Ectodermal cell (in vitro differentiated cells): ENCODE data around the gene ERGIC3.
"Not testable (repeated sequence)": the region's sequence is repeated elsewhere in the genome, so short reads cannot be mapped to it uniquely, and the experiment has no call there.

Source experiments
- H3K27ac ChIP-seq: 2 replicates; pipeline ENCODE4 v1.7.0; 2013; ENCODE audit warnings: mild to moderate bottlenecking, low read depth, low read length; ENCODE audit not compliant: insufficient read depth, poor library complexity, severe bottlenecking
- H3K27me3 ChIP-seq: 2 replicates; pipeline ENCODE4 v1.7.0; 2013; ENCODE audit warnings: mild to moderate bottlenecking, low read length; ENCODE audit not compliant: insufficient read depth, control insufficient read depth, poor library complexity, severe bottlenecking
- H3K36me3 ChIP-seq: one replicate; pipeline ENCODE4 v1.7.0; 2013; ENCODE audit warnings: low read length; ENCODE audit not compliant: control insufficient read depth, insufficient read depth
- H3K4me1 ChIP-seq: one replicate; pipeline ENCODE4 v1.7.0; 2013; ENCODE audit warnings: low read length; ENCODE audit not compliant: control insufficient read depth, insufficient read depth
- H3K4me3 ChIP-seq: 2 replicates; pipeline ENCODE4 v1.7.0; 2013; ENCODE audit warnings: low read depth, low read length, control low read depth; ENCODE audit not compliant: insufficient read depth
- H3K9me3 ChIP-seq: 2 replicates; pipeline ENCODE4 v1.7.0; 2013; ENCODE audit warnings: mild to moderate bottlenecking, low read length, moderate library complexity; ENCODE audit not compliant: control insufficient read depth
- WGBS, 2 experiments: methylation state at CpG; one replicate each; pipeline ENCODE4 v1.1.7; 2013; ENCODE audit warnings: missing lambda C conversion rate in 2 of 2; 5-methylcytosine and 5-hydroxymethylcytosine counted together

The ERGIC3 gene

DNA sequence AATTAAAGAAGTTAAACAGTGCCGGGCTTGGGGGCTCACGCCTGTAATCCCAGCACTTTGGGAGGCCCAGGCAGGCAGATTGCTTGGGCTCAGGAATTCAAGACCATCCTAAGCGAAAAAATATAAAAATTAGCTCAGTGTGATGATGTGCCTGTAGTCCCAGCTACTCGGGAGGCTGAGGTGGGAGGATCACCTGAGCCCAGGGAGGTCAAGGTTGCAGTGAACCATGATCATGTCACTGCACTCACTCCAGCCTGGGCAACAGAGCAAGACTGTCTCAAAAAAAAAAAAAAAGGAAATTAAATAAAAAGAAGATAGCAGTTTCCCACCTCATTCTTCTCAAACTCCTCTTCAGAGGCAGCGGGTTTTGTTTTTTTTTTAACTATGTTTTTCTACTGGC is 24.1 kb upstream of the ERGIC3 start:
- H3K4me1 ChIP-seq, H3K4me3 ChIP-seq, H3K9me3 ChIP-seq, H3K27ac ChIP-seq, H3K36me3 ChIP-seq, H3K27me3 ChIP-seq: not testable (repeated sequence)
- 75 to 85% methylated on average over 4 to 5 of the region's 5 CpGs for WGBS, 2 experiments

DNA sequence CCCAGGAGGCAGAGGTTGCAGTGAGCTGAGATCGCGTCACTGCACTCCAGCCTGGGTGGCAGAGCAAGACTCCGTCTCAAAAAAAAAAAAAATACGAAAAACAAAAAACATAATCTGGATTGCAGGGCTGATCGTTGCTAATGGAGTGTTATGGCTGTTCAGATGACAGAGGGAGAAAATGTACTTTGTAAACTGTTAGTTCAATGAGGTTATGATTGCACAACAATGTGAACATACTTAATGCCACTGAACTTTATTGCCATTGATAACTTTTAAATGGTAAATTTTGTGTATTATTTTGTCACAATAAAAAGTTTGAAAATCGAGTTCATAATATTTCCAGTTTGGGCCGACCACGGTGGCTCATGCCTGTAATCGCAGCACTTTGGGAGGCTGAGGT is 22.9 kb upstream of the ERGIC3 start:
- Histone ChIP-seq H3K27me3 (no peaks in the 10 kb centered on the region), H3K9me3 (no peaks in the 10 kb centered on the region), H3K4me3 (no peak overlapping the region), H3K4me1 (no peaks in the 10 kb centered on the region), H3K27ac (no peak overlapping the region), H3K36me3 (no peaks in the 10 kb centered on the region)
- 91% methylated on average over 9 of the region's 9 CpGs for WGBS, 2 experiments

DNA sequence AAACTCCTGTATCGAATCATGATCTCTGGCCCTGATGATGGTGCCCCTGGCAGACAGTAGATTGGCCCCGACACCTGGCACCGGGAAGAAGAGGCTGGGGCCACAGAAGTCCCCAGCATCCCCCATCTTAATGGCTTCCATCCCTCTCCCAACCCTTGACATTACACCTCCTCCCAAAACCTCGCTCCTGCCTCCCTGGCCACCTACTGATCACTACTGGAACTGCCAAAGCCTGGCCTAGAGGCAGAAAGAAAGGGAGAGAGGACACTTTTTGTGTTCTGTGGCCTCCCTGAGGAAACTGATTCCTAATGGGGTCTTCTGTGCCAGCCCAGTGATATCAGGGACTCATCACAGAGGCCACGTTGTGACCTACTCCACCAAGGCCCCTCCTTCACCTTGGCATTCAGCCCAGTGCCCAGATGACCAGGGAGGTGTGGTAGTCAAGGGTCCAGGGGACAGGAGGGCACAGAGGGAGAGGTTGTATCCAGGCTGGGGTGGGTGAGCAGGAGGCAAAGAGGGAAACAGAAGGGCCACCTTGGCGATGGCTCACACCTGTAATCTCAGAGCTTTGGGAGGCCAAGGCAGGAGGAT is 18.5 kb upstream of the ERGIC3 start:
- Histone ChIP-seq H3K9me3 (no peaks in the 10 kb centered on the region), H3K4me3 (no peak overlapping the region), H3K27me3 (no peaks in the 10 kb centered on the region), H3K4me1 (no peaks in the 10 kb centered on the region), H3K36me3 (no peaks in the 10 kb centered on the region), H3K27ac (no peak overlapping the region)
- 73 to 74% methylated on average over 6 of the region's 6 CpGs for WGBS, 2 experiments

DNA sequence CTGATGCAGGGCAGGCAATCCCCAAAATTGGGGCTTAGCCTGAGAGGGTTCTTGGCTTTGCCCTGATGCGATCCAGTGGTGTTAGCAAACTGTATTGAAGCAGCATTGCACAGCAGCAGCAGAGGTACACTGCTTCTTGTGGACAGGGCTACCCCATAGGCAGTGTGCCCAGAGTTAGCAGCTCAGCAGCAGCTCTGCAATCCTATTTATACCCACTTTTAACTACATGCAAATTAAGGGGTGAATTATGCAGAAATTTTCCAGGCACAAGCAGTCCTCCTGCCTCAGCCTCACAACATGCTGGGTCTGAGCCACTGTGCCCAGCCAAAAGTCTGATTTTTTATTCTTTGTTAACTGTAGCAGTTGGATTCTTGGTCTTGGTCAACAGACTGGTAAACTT is 16.2 kb upstream of the ERGIC3 start:
- Histone ChIP-seq H3K4me3 (no peak overlapping the region), H3K27ac (no peak overlapping the region), H3K9me3 (no peaks in the 10 kb centered on the region), H3K27me3 (no peaks in the 10 kb centered on the region), H3K4me1 (no peaks in the 10 kb centered on the region), H3K36me3 (no peaks in the 10 kb centered on the region)
- WGBS, 2 experiments, result 97% methylated on average over 1 of the region's 1 CpG

DNA sequence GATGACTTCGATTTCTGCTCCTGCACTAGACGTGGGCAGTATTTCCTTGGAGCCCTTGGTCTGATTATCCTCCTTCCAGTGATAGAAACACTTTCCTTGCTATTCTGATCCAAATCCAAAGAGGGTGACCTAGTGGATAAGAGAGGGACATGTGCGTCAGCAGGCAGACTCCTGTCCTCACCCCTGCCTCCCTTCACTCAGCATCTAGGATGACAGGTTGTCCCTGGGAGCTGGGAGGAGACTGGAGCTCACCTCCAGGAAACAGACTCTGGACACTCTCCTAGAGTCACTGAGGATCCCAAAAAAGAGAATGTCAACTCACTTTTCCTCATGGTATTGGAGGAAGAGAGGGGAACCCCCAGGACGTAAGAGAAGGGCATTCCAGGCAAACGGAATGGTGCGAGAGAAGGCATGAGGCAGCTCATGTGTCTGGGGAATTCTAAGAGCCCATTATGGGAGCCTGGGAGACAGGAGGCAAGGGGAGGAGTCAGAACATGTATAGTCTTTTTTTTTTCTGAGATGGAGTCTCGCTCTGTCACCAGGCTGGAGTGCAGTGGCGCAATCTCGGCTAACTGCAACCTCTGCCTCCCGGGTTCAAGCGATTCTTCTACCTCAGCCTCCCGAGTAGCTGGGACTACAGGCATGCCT is 14.6 kb upstream of the ERGIC3 start:
- Histone ChIP-seq H3K27me3 (no peaks in the 10 kb centered on the region), H3K4me1 (no peaks in the 10 kb centered on the region), H3K36me3 (no peaks in the 10 kb centered on the region), H3K27ac (no peak overlapping the region), H3K9me3 (no peaks in the 10 kb centered on the region), H3K4me3 (no peak overlapping the region)
- WGBS, 2 experiments, result 92 to 93% methylated on average over 12 of the region's 12 CpGs

DNA sequence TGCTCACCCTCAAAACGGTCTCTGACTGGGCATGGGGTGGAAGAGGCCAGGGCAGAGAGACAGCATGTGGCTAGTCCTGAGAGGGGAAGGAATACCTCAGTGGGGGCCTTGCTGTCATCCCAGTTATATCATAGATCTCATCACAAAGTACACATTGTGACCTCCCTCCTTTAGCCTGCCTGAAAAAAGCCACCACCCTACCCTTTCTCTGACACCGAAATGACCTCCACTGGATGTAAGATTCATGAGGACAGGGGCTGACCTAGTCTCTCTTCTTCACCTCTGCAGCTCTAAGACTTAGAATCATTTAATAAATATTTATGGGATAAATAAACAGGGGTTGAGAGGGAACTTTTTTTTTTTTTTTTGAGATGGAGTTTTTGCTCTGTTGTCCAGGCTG is 12.3 kb upstream of the ERGIC3 start, which contains the start of gene C20orf173:
C20orf173 (minus strand) TSS at position 101 of the 400 bp plus-strand sequence. CDS start 279 bp downstream, outside the sequence.
- H3K27me3 ChIP-seq, result no peaks in the 10 kb centered on the region
- WGBS, 2 experiments, result 92% methylated on average over 2 of the region's 2 CpGs
- H3K36me3 ChIP-seq, result no peaks in the 10 kb centered on the region
- H3K9me3 ChIP-seq, result no peaks in the 10 kb centered on the region
- H3K4me1 ChIP-seq, result no peaks in the 10 kb centered on the region
- H3K27ac ChIP-seq, result no peak within 1 kb of the TSS
- H3K4me3 ChIP-seq, result no peak within 1 kb of the TSS

DNA sequence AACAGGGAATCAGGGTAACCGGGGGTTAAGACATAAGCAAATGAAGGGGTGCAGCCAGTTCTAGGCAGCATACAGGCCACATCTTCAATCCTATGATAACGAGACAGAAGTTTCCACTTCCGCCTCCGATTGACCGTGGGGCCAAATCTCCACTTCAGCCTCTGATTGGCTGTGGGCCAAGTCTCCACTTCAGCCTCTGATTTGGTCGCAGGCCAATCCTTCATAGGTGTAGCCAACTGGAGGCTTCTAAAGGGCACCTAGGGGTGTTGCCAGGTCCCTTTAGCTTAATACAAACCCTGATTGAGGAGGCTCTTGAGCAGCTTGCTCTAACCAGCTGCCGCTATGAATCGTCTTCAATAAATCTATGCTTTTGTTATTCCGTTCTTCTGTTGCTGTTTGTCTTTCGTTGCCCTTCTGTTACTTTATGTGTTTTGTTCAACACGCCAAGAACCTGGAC is 2.1 kb upstream of the ERGIC3 start:
- H3K4me3 ChIP-seq, result no peak overlapping the region
- 67 to 73% methylated on average over 11 of the region's 11 CpGs for WGBS, 2 experiments
- H3K4me1 ChIP-seq, result peaks cover 7% of the 10 kb centered on the region

DNA sequence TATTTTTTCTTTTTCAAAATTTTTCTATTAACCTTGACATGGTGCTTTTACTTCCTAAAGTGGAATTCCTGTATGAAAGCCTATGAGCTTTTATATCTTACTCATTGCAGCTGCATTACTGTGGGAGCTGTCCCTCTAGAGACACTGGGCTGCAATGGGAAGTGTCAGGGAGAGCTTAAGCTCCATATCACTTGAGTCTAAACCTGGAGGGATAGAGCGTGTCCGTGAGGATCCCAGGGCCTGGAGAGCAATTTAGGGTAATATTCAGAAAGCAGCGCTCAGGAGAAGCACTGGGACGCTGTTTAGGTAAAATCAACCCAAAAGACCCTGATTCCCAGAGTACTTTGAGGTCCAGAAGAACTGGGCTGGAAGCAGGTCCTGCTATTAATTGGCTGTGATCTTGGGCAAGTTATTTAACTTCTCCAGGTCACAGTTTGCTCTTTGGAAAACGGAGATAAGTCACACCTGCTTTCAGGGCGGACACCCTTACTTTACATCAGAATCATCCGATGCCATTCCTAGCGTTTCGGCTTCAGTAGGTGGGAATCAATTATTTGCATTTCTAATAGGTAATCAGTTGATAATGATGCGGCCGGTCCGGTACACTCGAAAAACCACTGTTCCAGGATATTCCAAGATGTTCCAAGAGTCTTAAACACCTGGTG is 628 bp upstream of the ERGIC3 start:
- 13 to 20% methylated on average over 13 of the region's 13 CpGs for WGBS, 2 experiments
- Histone ChIP-seq H3K9me3 (no peaks in the 10 kb centered on the region), H3K27ac (no peak overlapping the region), H3K36me3 (no peaks in the 10 kb centered on the region), H3K27me3 (no peaks in the 10 kb centered on the region), H3K4me3 (peak overlapping the region; percentile 91), H3K4me1 (peaks cover 7% of the 10 kb centered on the region)

More for the DNA sequence above, 2.1 kb upstream of the ERGIC3 start:
- no peaks in the 10 kb centered on the region for H3K36me3 ChIP-seq
- no peaks in the 10 kb centered on the region for H3K27me3 ChIP-seq
- no peak overlapping the region for H3K27ac ChIP-seq
- no peaks in the 10 kb centered on the region for H3K9me3 ChIP-seq

DNA sequence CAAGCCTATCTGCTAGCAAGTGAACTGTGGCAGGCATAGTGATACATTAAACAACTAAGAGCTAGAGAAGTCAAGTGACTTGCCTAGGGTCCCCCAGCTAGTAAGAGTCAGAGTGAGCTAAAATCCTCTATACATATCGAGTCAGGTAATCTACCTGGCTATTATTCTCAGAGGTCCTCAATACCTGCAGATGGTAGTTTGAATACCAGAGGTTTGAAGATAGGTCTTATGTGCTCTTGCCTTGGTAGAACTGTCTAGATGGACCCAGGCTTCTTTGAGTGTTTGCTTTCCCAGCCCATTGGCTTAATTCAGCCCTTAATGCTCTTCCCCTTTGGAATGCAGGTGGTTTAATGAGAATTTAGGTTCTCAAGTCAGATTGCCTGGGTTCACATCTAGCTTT is 1.1 kb downstream of the ERGIC3 start:
- Histone ChIP-seq H3K4me1 (peaks cover 7% of the 10 kb centered on the region), H3K4me3 (peak overlapping the region; percentile 91), H3K36me3 (peaks cover 4% of the 10 kb centered on the region), H3K9me3 (no peaks in the 10 kb centered on the region), H3K27me3 (no peaks in the 10 kb centered on the region), H3K27ac (no peak overlapping the region)
- 100% methylated on average over 1 of the region's 1 CpG for WGBS, 2 experiments

DNA sequence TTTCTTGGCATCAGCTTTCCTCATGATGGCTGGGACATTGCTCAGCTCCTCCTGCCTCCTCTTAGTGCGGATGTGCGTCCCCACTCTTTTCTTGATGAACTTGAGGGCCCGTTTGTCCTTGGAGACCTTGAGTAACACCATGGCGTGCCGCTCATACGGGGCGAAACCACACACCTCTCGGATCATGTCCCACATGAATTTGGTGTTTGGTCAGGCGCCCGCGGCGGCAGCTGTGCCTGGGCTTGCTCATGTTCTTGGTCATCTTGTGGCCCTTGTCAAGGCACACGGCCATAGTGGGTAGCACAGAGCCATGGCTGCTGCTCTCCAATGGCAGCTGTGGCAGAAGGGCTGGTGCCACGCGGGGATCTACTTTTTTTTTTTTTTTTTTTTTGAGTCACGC is 2.6 kb downstream of the ERGIC3 start:
- H3K36me3 ChIP-seq, result peaks cover 11% of the 10 kb centered on the region
- peaks cover 7% of the 10 kb centered on the region for H3K4me1 ChIP-seq
- WGBS, 2 experiments, result 92 to 93% methylated on average over 16 of the region's 16 CpGs
- no peak overlapping the region for H3K4me3 ChIP-seq
- H3K27ac ChIP-seq, result no peak overlapping the region
- no peaks in the 10 kb centered on the region for H3K27me3 ChIP-seq
- no peaks in the 10 kb centered on the region for H3K9me3 ChIP-seq
